Stimulated activated CD4-positive, alpha-beta T cell treated with anti-CD3 and anti-CD28 coated beads, Interleukin-1b, Interleukin-23, amount 100 ng/mL, for 48 hours (primary cell): Measurements from ENCODE around the gene TEAD1.

Experiments used
- DNase-seq: peaks from one replicate; pipeline ENCODE4 v3.0.0-alpha.2; 2020

Gene TEAD1

DNA sequence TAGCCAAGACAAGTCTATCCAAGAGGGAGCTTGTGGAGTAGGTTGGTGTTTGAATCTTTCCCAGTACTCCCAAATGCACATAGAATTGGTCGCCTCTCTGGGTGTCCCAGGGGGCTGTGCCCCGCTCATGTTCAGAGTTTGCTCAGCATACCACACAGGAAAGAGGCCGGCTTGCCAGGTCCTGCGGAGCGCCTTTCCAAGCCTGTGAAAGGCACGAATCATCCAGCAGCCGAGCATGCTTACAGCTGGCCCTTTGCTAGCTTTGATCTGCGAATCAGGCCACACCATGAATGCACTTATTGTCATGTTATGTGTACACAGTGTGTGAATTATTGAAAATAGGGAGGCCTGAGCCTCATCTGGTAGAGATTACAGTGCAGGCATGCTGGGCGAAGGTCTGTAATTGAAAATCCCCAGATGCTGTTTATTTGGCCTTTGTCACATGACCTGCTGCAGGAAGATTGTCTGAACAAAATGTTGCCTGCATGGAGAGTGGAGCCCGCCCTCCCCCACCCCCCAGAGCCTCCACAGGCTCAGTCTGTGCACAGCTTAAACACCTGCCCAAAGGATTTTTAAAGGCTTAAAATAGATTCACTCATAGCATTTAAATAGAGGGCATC lies 171.6 kb downstream of the TEAD1 start:
- no peak for DNase-seq

DNA sequence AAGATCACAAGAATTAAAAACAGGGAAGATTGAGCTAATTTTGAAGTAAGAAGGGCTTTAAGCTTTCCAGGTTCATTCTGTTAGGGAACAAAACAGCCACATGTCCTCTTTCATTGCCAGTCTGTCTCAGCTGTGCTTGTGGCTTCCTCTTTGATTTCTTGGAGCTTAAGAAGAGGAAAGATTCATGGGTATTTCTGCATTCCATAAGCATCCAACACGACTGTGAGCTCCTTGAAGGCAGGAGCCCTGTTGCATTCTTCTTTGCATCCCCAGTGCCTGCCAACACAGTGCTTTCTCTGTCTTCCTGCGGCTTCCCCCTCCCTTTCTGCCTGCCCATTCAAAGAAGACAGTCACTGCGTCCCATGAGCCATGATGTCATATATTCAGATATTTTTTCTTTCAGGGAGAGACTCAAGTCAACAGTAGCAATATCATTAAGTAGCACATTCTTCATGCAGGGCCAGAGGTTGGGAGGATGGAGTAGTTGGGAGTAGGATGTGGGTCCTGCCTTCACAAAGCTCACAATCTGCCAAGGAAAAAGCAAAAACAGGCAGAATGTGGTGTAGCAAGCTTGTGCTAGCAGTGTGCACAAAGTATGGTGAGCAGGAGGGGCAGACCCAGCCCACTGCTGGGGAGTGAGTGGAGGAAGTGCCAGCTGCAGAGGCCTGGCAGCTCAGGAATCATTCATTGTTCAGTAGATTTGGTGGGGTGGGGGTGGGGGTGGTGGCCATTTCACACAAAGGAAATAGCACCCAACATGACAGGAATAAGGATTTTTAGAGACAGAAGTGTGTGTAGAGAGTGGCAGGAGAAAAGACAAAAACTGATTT lies 172.8 kb downstream of the TEAD1 start:
- DNase-seq, result no peak

DNA sequence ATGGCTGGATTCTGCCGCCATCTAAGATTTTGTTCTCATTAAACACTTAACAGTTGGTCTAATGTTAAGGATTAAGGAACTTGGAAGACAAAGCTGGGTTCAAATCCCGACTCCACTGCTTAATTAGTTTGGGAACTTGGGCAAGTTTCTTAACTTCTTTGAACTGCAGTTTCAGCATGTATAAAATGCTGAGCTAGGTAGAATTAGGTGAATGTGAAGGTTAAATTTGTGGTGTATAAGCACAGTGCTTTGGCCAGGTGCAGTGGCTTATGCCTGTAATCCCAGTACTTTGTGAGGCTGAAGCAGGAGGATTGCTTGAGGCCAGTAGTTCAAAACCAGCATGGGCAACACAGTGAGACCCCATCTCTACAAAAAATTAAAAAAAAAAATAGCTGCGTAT lies 174.2 kb downstream of the TEAD1 start:
- no peak for DNase-seq

DNA sequence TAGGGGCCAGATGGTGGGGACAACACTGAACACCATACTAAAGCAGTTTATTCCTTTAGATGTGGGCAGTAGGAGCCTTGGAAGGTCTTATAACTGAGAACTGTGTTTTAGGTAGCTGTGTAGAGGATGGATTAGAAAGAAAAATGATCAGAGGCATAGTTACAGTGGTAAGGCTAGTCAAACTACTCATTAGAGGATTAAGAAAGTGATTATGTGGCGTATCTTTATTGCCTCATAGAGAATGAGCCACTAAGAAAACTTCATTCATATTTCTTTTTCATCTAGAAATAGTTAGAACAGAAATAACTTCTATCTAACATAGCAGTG lies 179.1 kb downstream of the TEAD1 start:
- DNase-seq, result no peak

DNA sequence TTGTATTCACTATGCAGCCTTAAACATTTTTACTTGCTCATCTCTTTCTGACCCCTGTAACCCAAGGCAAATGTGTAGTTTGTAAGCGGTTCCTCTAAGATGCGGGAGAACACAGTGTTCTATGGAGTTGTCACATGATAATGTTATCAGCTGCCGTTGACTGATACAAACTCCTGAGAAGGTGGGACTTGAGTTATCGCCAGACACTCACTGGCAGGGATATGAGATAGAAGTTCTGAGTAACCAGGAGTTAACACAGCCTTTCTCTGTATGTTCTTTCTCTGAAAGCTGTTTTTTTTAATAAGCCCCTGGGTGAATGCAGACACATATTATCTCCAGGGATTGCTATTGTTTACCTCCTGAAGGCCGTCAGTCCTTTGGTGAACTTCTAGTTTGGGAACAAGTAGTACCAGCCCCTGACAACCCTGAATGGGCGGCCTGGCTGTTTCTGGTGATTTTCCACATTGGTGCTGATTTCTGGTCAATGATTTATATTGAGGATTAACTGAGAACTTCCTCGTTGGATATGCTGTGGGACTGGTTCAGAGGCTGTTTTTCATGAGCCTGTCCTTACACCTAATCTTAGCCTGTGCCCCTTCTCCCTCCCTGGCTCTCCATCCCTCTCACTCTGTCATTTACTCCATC lies 179.6 kb downstream of the TEAD1 start:
- DNase-seq, result no peak

DNA sequence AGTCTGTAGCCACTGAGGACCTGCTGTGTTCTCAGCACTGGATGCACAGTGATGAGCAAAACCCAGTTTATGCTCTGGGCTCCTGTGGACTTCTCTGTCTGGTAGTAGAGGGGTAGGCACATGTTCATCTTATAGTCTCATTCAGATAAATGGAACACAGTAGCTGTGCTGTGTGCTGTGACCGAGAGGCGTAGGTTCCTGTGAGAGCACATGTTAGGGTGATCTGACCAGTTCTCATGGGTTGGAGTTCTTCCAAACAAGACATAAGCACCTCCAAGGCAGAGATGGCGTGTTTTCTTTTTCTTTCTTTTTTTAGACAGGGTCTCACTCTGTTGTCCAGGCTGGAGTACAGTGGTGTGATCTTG lies 180.1 kb downstream of the TEAD1 start:
- DNase-seq, result no peak

DNA sequence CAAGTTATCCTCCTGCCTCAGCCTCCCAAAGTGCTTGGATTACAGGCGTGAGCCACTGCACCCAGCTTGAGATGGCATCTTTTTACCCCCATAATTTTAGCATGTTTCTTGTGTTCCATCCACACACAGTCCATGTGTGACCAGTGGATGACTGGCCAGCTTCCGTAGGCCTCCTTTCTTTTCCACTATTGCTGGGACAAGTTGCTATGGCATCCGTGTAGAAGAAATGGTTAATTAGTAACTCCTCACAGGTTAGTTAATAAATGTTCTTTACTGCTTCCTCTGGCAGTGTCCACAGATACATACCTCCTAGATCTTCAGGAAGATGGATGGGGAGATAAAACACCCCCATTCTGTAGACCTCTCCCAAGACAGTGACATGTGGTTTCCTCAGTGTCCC lies 180.6 kb downstream of the TEAD1 start:
- DNase-seq, result no peak

DNA sequence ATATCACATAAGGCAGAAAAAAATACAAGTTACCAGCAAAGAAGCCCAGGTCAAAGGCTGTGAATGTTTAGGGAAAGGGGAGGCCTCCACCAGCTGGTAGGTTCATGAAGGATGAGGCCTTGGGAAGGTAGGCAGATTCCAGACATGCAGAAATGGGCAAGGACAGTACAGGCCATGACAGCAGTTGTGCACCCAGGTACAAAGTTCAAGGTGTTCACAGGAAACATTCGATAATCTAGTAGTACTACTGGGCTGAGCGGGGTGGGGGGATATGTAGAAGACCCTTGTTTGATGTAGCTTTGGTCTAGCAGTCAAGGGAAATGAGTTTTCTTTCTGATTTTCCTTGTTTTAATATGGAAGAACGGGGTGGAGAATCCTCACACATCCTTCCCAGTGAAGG lies 182.1 kb downstream of the TEAD1 start:
- no peak for DNase-seq

GRCh38 chr11:12857572-12857971 lies 183.4 kb downstream of the TEAD1 start:
- DNase-seq, result no peak

DNA sequence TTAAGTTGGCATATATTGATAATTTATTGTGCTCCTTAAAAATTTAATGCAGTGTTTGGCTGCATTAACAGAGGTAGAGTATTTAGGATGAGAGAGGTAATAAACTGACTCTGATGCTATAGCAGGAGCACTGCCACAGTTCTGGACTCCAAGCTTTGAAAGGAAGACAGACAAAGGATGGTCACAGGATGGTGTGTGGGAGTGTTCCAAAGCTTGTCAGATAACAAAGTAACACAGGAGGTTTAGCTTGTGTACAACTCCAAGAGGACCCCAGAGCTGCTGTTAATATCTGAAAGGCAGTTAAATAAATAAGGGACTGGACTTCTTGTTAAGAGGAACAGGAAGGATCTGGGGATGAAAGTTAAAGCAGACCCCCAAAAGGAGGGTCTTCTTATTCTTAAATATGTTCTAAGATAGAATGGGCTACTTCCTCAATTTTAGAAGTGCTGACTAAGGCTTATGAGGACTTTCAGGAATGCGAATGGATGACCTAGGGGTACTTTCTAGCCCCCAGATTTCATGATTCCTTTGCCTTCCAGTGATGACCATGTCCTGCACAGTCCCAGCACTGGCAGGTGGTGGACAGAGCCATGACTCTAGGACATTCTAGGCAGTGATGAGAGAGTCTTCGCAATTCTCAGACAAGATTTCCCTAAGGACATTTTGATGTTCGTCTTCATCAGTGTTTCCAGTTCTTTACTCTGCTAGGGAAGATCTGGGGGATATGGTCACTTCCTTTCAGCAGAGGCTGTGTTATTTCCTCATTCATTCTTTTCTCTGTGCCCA lies 185.8 kb downstream of the TEAD1 start:
- no peak for DNase-seq

- DNase-seq, result no peak
Observed at GRCh38 chr11:12860827-12861226, 186.6 kb downstream of the TEAD1 start.

DNA sequence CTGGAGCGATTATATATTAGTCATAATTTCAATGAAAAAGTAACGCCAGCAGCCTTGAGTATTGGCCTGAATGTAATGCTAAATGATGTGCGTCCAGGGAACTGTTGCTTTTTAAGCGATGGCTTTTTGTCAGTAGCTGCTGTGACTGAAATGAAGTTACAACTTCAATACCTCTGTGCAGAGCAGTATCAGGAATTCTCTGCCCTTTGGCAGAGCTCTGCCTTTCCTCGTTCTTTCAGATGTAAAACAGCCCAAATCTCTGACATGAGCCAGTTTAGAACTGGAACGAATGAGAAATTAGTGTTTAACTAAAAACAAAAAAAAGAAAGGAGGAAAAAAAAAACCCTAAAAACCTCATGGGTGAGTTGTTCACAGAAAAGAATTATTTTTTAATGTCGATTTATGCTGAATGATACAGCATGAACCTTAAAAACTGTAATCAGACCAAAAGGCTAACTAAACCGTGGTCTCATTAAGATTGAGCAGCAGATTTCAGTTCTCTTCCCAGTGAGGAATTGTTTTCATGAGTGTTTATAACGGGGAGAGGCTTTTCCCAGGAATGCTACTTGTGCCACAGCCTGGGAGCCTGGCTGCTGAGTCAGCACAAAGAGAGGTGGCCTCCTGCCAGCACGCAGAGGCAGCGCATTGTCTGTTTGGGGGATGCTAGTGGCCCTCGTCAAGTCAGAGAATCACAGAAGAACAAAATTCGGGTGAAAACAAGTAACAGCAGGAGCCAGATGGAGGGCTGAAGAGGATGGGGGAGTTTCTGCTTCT lies 188.7 kb downstream of the TEAD1 start:
- DNase-seq, result no peak

- DNase-seq, result no peak
Observed at GRCh38 chr11:12863605-12864121, 189.4 kb downstream of the TEAD1 start.

GRCh38 chr11:12864316-12865156 lies 190.3 kb downstream of the TEAD1 start:
- DNase-seq, result no peak

- DNase-seq, result no peak
Observed at GRCh38 chr11:12865863-12866595, 191.8 kb downstream of the TEAD1 start.

DNA sequence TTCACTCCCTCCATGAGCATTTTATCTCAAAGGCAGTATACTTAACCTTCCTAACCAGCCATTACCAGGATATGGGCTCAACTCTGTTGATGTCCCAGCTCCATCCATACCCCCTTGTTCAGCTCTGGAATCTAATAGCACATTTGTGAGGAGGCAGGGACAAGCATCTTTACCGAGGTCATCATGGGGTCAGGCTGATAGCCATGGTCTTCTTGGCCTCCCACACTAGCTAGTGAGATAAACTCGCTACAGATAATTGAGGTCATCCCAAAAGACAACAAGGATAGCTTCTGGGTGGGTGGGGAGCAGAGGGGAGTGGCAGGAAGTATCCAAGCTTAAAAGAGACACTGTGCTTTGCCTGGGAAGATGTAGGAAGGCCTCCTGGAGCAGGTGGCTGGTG lies 193.3 kb downstream of the TEAD1 start:
- no peak for DNase-seq

- no peak for DNase-seq
Observed at GRCh38 chr11:12868315-12869073, 194.3 kb downstream of the TEAD1 start.

GRCh38 chr11:12871241-12871640 lies 197.0 kb downstream of the TEAD1 start:
- no peak for DNase-seq

DNA sequence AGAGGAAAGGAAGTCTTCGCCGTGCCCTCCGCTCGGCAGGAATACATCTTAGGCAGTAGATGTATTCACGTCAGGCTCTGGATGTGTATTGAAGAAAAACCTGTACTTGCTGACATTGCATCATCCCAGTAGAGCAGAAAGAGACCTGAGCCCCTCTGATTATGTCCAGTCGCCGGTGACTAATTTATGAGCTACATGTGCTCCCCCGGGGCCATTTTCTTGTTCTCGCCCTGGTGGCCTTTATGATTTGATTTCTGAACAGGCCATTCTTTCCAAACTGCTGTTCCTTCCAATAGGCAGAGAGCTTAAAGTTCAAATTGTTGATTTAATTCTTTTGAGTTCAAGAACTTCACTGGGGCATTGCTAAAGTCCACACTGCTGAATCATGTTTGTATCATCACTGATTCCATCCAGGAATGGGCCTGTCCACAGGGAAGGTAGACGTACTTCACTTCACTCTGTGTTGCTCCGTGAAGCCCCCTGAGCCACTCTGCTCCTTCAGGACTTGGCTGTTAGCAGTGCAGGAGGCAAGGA lies 197.6 kb downstream of the TEAD1 start:
- no peak for DNase-seq

DNA sequence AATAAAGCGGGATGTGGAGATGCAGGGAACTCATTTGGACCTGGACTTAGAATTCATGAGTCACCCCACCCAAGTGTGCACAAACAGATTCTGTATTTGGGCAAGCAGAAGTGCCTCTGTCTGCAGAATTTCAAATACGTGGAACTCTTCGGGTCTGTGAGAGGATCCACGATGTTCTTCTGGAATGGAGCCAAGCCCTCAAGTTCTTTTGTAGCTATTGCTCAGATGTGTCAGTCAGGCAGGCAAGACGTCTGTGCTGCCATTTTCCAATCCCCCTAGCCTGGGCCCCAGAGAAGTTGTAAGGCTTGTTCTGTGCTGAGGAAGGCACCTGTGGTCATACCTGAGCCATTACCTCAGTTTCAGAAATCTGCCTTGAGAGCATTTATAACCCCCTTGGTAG lies 202.1 kb downstream of the TEAD1 start:
- DNase-seq, result no peak
